ENCODE measurements around the gene NPAS3.

The NPAS3 gene

GRCh38 chr14:33455654-33456345 is 517.1 kb downstream of the NPAS3 start:
- no peaks in the 10 kb centered on the region for H3K4me1 ChIP-seq (ENCODE audit: control insufficient read depth in 1 of 2, insufficient read depth in 2 of 2, low read length in 2 of 2)
- no peak overlapping the region for H3K27ac ChIP-seq (ENCODE audit: low read depth, low read length)
- DNase-seq = no peak
- H2BK120ac ChIP-seq (ENCODE audit: insufficient read depth, low read length, poor library complexity) = no peak overlapping the region
- H3K18ac ChIP-seq (ENCODE audit: low read length) = no peak overlapping the region
- H3K14ac ChIP-seq (ENCODE audit: low read length) = no peak overlapping the region
- H2AK5ac ChIP-seq (ENCODE audit: low read length) = no peak overlapping the region
- no peaks in the 10 kb centered on the region for H3K79me2 ChIP-seq (ENCODE audit: control insufficient read depth, insufficient read depth, low read length, poor library complexity)
- no peak overlapping the region for H3K23ac ChIP-seq (ENCODE audit: low read length)
- no peak overlapping the region for H2BK5ac ChIP-seq (ENCODE audit: low read depth, low read length, poor library complexity)
- H3K4me2 ChIP-seq (ENCODE audit: low read length) = no peak overlapping the region
- no peaks in the 10 kb centered on the region for H3K27me3 ChIP-seq (ENCODE audit: insufficient read depth, low read length)
- H3K79me1 ChIP-seq (ENCODE audit: low read length) = no peaks in the 10 kb centered on the region
- WGBS (ENCODE audit: extremely low coverage, insufficient coverage, insufficient read length) = no CpG with 5 or more reads among the region's 5 CpGs
- H2AFZ ChIP-seq (ENCODE audit: insufficient read depth, low read length, poor library complexity) = no peak overlapping the region
- H3K4ac ChIP-seq (ENCODE audit: low read depth, low read length) = no peak overlapping the region
- H3K9ac ChIP-seq (ENCODE audit: low read length) = no peak overlapping the region
- no peaks in the 10 kb centered on the region for H3K9me3 ChIP-seq (ENCODE audit: insufficient read depth, low read depth, low read length)
- H2BK12ac ChIP-seq (ENCODE audit: low read length) = no peak overlapping the region
- no peak overlapping the region for H4K12ac ChIP-seq (ENCODE audit: low read depth, low read length)
- no peak overlapping the region for H4K8ac ChIP-seq (ENCODE audit: low read depth, low read length)
- H3K36me3 ChIP-seq (ENCODE audit: control insufficient read depth in 1 of 2, insufficient read depth in 2 of 2, low read length in 2 of 2) = no peaks in the 10 kb centered on the region
- H4K91ac ChIP-seq (ENCODE audit: low read depth, low read length) = no peak overlapping the region
- H3K4me3 ChIP-seq (ENCODE audit: low read depth, low read length) = no peak overlapping the region

- no CpG with 5 or more reads among the region's 4 CpGs for WGBS (ENCODE audit: extremely low coverage, insufficient coverage, insufficient read length)
Measured at GRCh38 chr14:33457021-33457420, 518.3 kb downstream of the NPAS3 start.

GRCh38 chr14:33457617-33458016 is 518.9 kb downstream of the NPAS3 start:
- no peak overlapping the region for H3K23ac ChIP-seq (ENCODE audit: low read length)
- no peak overlapping the region for H4K8ac ChIP-seq (ENCODE audit: low read depth, low read length)
- no peak overlapping the region for H2BK5ac ChIP-seq (ENCODE audit: low read depth, low read length, poor library complexity)
- no peak overlapping the region for H2BK12ac ChIP-seq (ENCODE audit: low read length)
- no peaks in the 10 kb centered on the region for H3K9me3 ChIP-seq (ENCODE audit: insufficient read depth, low read depth, low read length)
- no CpG with 5 or more reads among the region's 7 CpGs for WGBS (ENCODE audit: extremely low coverage, insufficient coverage, insufficient read length)
- peaks cover 0 to 7% of the 10 kb centered on the region in 2 experiments for H3K4me1 ChIP-seq (ENCODE audit: control insufficient read depth in 1 of 2, insufficient read depth in 2 of 2, low read length in 2 of 2)
- no peak overlapping the region for H3K4me2 ChIP-seq (ENCODE audit: low read length)
- H3K79me1 ChIP-seq (ENCODE audit: low read length) = no peaks in the 10 kb centered on the region
- H2AK5ac ChIP-seq (ENCODE audit: low read length) = no peak overlapping the region
- no peak overlapping the region for H2BK120ac ChIP-seq (ENCODE audit: insufficient read depth, low read length, poor library complexity)
- no peak for DNase-seq
- no peak overlapping the region for H3K27ac ChIP-seq (ENCODE audit: low read depth, low read length)
- H3K79me2 ChIP-seq (ENCODE audit: control insufficient read depth, insufficient read depth, low read length, poor library complexity) = no peaks in the 10 kb centered on the region
- H3K4ac ChIP-seq (ENCODE audit: low read depth, low read length) = no peak overlapping the region
- H3K9ac ChIP-seq (ENCODE audit: low read length) = no peak overlapping the region
- no peak overlapping the region for H3K4me3 ChIP-seq (ENCODE audit: low read depth, low read length)
- no peaks in the 10 kb centered on the region for H3K36me3 ChIP-seq (ENCODE audit: control insufficient read depth in 1 of 2, insufficient read depth in 2 of 2, low read length in 2 of 2)
- no peaks in the 10 kb centered on the region for H3K27me3 ChIP-seq (ENCODE audit: insufficient read depth, low read length)
- H4K91ac ChIP-seq (ENCODE audit: low read depth, low read length) = no peak overlapping the region
- no peak overlapping the region for H2AFZ ChIP-seq (ENCODE audit: insufficient read depth, low read length, poor library complexity)
- no peak overlapping the region for H3K14ac ChIP-seq (ENCODE audit: low read length)
- no peak overlapping the region for H4K12ac ChIP-seq (ENCODE audit: low read depth, low read length)
- H3K18ac ChIP-seq (ENCODE audit: low read length) = no peak overlapping the region

More at GRCh38 chr14:33457021-33457420, 518.3 kb downstream of the NPAS3 start:
- Histone ChIP-seq H3K14ac (ENCODE audit: low read length) (no peak overlapping the region), H3K18ac (ENCODE audit: low read length) (no peak overlapping the region), H4K8ac (ENCODE audit: low read depth, low read length) (no peak overlapping the region), H2BK5ac (ENCODE audit: low read depth, low read length, poor library complexity) (no peak overlapping the region), H2AFZ (ENCODE audit: insufficient read depth, low read length, poor library complexity) (no peak overlapping the region), H3K4me2 (ENCODE audit: low read length) (no peak overlapping the region), H3K9ac (ENCODE audit: low read length) (no peak overlapping the region), H3K27me3 (ENCODE audit: insufficient read depth, low read length) (no peaks in the 10 kb centered on the region), H3K4me1 (ENCODE audit: control insufficient read depth in 1 of 2, insufficient read depth in 2 of 2, low read length in 2 of 2) (peaks cover 0 to 1% of the 10 kb centered on the region in 2 experiments), H3K27ac (ENCODE audit: low read depth, low read length) (no peak overlapping the region), H2BK120ac (ENCODE audit: insufficient read depth, low read length, poor library complexity) (no peak overlapping the region), H4K91ac (ENCODE audit: low read depth, low read length) (no peak overlapping the region), H3K79me2 (ENCODE audit: control insufficient read depth, insufficient read depth, low read length, poor library complexity) (no peaks in the 10 kb centered on the region), H3K9me3 (ENCODE audit: insufficient read depth, low read depth, low read length) (no peaks in the 10 kb centered on the region), H3K4ac (ENCODE audit: low read depth, low read length) (no peak overlapping the region), H3K79me1 (ENCODE audit: low read length) (no peaks in the 10 kb centered on the region), H3K36me3 (ENCODE audit: control insufficient read depth in 1 of 2, insufficient read depth in 2 of 2, low read length in 2 of 2) (no peaks in the 10 kb centered on the region), H3K4me3 (ENCODE audit: low read depth, low read length) (no peak overlapping the region), H4K12ac (ENCODE audit: low read depth, low read length) (no peak overlapping the region), H2BK12ac (ENCODE audit: low read length) (no peak overlapping the region), H2AK5ac (ENCODE audit: low read length) (no peak overlapping the region), H3K23ac (ENCODE audit: low read length) (no peak overlapping the region)
- DNase-seq = no peak

GRCh38 chr14:33460164-33460563 is 521.5 kb downstream of the NPAS3 start:
- Histone ChIP-seq H3K14ac (ENCODE audit: low read length) (no peak overlapping the region), H2BK5ac (ENCODE audit: low read depth, low read length, poor library complexity) (no peak overlapping the region), H2BK12ac (ENCODE audit: low read length) (no peak overlapping the region), H3K9ac (ENCODE audit: low read length) (no peak overlapping the region), H2AFZ (ENCODE audit: insufficient read depth, low read length, poor library complexity) (no peak overlapping the region), H3K27me3 (ENCODE audit: insufficient read depth, low read length) (no peaks in the 10 kb centered on the region), H4K91ac (ENCODE audit: low read depth, low read length) (no peak overlapping the region), H3K79me1 (ENCODE audit: low read length) (no peaks in the 10 kb centered on the region), H4K12ac (ENCODE audit: low read depth, low read length) (no peak overlapping the region), H3K9me3 (ENCODE audit: insufficient read depth, low read depth, low read length) (no peaks in the 10 kb centered on the region), H3K4me1 (ENCODE audit: control insufficient read depth in 1 of 2, insufficient read depth in 2 of 2, low read length in 2 of 2) (peaks cover 0 to 7% of the 10 kb centered on the region in 2 experiments), H3K79me2 (ENCODE audit: control insufficient read depth, insufficient read depth, low read length, poor library complexity) (no peaks in the 10 kb centered on the region), H3K4me2 (ENCODE audit: low read length) (no peak overlapping the region), H3K27ac (ENCODE audit: low read depth, low read length) (no peak overlapping the region), H3K4me3 (ENCODE audit: low read depth, low read length) (no peak overlapping the region), H2BK120ac (ENCODE audit: insufficient read depth, low read length, poor library complexity) (no peak overlapping the region), H2AK5ac (ENCODE audit: low read length) (no peak overlapping the region), H3K18ac (ENCODE audit: low read length) (no peak overlapping the region), H3K23ac (ENCODE audit: low read length) (no peak overlapping the region), H3K36me3 (ENCODE audit: control insufficient read depth in 1 of 2, insufficient read depth in 2 of 2, low read length in 2 of 2) (no peaks in the 10 kb centered on the region), H3K4ac (ENCODE audit: low read depth, low read length) (no peak overlapping the region), H4K8ac (ENCODE audit: low read depth, low read length) (no peak overlapping the region)
- no CpG with 5 or more reads among the region's 1 CpG for WGBS (ENCODE audit: extremely low coverage, insufficient coverage, insufficient read length)
- peak in 1 of 2 donors; percentile 58 for DNase-seq

Data from trophoblast cell (in vitro differentiated cells and primary cell).